GM12892 (cell line): ENCODE data around the gene CHPT1.
"Not testable (repeated sequence)": the region's sequence is repeated elsewhere in the genome, so short reads cannot be mapped to it uniquely, and the experiment has no call there.

Source experiments
- POLR2A ChIP-seq: IDR thresholded peaks from 2 replicates; pipeline ENCODE4 v1.6.1; 2011; ENCODE audit warnings: low read depth, low read length, control low read depth
- POLR2AphosphoS5 ChIP-seq: IDR thresholded peaks from 2 replicates; pipeline ENCODE4 v1.6.1; 2011; ENCODE audit warnings: low read depth, low read length, control low read depth

- not testable (repeated sequence) for TF ChIP-seq POLR2A, POLR2AphosphoS5
Measured at GRCh38 chr12:101734482-101734881, 37.0 kb downstream of the CHPT1 start.
